Measurements from ENCODE around the gene LSAMP.

- TF ChIP-seq CTCF (IDR thresholded peaks at IDR 0.05) (no peak), POLR2A (IDR thresholded peaks at IDR 0.05) (no peak), EP300 (IDR thresholded peaks at IDR 0.05) (no peak)
Measured at GRCh38 chr3:116394365-116394764, 50.9 kb downstream of the LSAMP start.

Data from sigmoid colon (tissue), 4 donors.